ENCODE results near the gene RAB20.
"Not testable (repeated sequence)": the region's sequence is repeated elsewhere in the genome, so short reads cannot be mapped to it uniquely, and the experiment has no call there.

The RAB20 gene

DNA sequence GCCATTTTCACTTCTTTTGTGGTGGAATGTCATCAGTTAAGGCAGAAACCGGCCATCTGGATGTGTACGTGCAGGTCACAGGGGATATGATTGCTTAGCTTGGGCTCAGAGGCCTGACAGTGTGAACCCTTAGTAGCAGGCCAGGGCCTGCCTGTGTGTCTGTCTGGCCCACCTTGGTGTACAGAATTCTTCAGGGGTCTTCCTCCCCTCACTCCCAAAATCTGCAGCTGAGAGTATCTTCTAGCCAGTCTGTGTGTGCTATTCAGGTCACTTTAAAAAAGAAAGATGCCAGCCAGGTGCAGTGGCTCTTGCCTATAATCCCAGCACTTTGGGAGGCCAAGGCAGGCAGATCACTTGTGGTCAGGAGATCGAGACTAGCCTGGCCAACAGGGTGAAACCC is 74.6 kb downstream of the RAB20 start:
- DNase-seq, result not testable (repeated sequence)

DNA sequence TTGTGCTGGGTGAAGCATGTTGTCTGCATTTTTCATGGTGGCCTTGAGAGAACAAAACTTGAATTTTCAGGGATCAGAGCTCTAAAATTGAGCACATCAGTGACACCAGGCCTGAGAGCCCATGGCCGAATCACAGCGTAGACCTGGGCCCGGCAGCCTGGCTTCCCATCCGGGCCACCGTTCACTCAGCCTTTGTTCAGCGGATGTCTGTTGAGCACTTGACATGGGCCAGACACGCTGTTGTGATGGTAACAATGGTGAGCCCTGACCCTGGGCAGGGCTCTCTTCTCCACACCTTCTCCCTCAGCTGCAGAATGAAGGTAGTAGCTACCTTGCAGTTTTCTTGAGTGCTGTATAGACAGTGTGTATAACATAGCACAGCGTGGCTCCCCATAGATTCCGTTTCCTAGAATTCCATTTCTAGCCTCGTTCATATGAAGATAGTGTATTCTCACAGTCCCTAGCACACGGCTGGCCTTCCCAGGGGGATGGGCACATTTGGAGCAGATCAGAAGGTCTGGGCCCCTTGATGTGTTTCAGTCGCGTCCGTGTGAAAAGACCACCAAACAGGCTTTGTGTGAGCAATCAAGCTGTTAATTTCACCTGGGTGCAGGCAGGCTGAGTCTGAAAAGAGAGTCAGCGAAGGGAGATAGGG is 75.3 kb downstream of the RAB20 start:
- no peak for DNase-seq

- no peak for DNase-seq
These were observed 75.9 kb downstream of the RAB20 start for GRCh38 chr13:110485604-110486003.

GRCh38 chr13:110484290-110485048 is 77.1 kb downstream of the RAB20 start:
- DNase-seq, result no peak

DNA sequence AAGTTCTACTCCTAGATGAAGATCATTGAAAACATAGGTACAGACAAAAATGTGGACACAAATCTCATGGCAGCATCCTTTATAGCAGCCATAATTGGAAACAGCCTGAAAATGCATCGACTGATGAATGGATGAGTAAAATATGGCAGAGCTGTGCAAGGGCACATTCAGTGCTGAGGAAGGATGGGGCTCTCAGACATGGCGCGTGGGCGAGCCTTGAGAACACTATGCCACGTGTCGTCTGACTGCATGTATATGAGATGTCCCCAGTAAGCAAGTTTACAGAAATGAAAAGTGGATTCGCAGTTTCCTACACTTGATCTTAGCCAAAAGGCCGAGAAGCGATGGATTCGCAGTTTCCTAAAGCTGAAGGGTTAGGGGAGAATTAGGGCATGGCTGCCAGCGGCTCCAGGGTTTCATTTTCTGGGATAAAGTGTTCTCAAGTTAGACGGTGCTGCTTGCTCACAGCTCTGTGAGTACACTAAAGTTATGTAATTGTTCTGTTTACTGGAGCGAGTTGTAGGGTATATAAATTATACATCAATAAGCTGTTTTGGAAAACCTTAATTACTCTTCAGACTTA is 78.0 kb downstream of the RAB20 start:
- DNase-seq, result no peak

GRCh38 chr13:110480161-110480560 is 81.4 kb downstream of the RAB20 start:
- DNase-seq, result no peak

- no peak for DNase-seq
These were observed 81.9 kb downstream of the RAB20 start for GRCh38 chr13:110479648-110480047.

GRCh38 chr13:110479215-110479545 is 82.3 kb downstream of the RAB20 start:
- no peak for DNase-seq

- DNase-seq, result no peak
These were observed 82.9 kb downstream of the RAB20 start for GRCh38 chr13:110478405-110479214.

- no peak for DNase-seq
These were observed 83.7 kb downstream of the RAB20 start for GRCh38 chr13:110477706-110478245.

- no peak for DNase-seq
These were observed 85.3 kb downstream of the RAB20 start for GRCh38 chr13:110476220-110476617.

DNA sequence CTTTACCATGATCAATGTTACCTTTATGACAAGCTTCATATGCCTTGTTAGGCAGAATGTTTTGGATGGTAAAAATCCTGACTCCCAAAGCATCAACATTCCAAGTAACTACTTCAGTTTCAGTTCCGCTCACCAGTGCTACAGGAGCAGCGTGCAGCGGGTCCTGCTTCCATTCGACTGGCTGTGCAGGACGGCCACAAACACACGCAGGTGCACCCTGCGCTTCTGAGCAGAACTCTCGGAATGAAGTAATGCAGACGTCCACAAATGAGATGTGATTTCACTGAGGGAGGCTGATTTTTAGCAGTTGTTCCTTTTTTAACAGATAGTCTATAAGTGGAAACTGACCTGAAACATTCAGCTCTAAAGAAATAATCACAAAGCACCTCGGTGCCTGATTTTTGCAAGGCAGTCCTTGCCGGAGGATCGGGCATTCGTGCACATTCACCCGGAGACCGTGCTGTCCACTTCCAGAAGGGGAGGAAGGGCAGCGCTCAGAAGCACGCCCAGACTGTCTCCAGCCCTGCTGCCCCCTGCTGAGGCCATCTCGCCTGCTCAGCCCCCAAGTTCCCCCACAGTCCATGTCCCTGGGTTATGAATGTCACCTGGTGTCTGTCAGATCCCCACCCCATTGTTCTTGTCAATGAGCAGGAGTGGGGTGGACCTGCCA is 85.8 kb downstream of the RAB20 start:
- no peak for DNase-seq

GRCh38 chr13:110475117-110475516 is 86.4 kb downstream of the RAB20 start:
- no peak for DNase-seq

DNA sequence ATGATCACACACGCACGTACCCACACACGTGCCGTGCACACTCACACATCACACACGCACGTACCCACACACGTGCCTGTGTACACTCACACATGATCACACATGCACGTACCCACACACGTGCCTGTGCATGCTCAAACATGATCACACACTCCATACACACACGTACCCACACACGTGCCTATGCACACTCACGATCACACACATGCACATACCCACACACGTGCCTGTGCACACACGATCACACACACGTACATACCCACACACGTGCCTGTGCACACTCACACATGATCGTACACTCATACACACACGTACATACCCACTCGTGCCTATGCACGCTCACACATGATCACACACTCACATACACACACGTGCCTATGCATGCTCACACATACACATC is 86.8 kb downstream of the RAB20 start:
- DNase-seq, result no peak
